Endothelial cell (in vitro differentiated cells): Measurements from ENCODE around the gene DIP2A. TPM values are rescaled to one million over a fixed set of nuclear protein-coding genes. Genes with fewer than 3 reads are reported as not detected.
A peak's percentile ranks its signal among the peaks of the same experiment; 100 is the strongest.

Experiments used
- DNase-seq: peaks from one replicate; pipeline ENCODE4 v3.0.0; 2021; ENCODE audit warnings: low spot score
- H3K27ac Mint-ChIP-seq: one replicate; pipeline ENCODE4 v1.8.0; 2021; ENCODE audit warnings: mixed read lengths, inconsistent platforms; ENCODE audit not compliant: unreplicated experiment
- H3K27me3 Mint-ChIP-seq: one replicate; pipeline ENCODE4 v1.8.0; 2021; ENCODE audit warnings: mild to moderate bottlenecking, moderate library complexity, mixed read lengths, inconsistent platforms; ENCODE audit not compliant: unreplicated experiment
- H3K36me3 Mint-ChIP-seq: one replicate; pipeline ENCODE4 v1.8.0; 2021; ENCODE audit warnings: mild to moderate bottlenecking, low read depth, mixed read lengths, inconsistent platforms; ENCODE audit not compliant: unreplicated experiment
- H3K4me1 Mint-ChIP-seq: one replicate; pipeline ENCODE4 v1.8.0; 2021; ENCODE audit warnings: mild to moderate bottlenecking, mixed read lengths, inconsistent platforms; ENCODE audit not compliant: unreplicated experiment
- H3K4me3 Mint-ChIP-seq: one replicate; pipeline ENCODE4 v1.8.0; 2021; ENCODE audit warnings: mild to moderate bottlenecking, mixed read lengths, inconsistent platforms; ENCODE audit not compliant: unreplicated experiment
- H3K9me3 Mint-ChIP-seq: one replicate; pipeline ENCODE4 v1.8.0; 2021; ENCODE audit warnings: mixed read lengths, inconsistent platforms; ENCODE audit not compliant: unreplicated experiment
- total RNA-seq: library from RNA; stranded (reverse); fragmentation: NEBNext Ultra II Directional; extraction: Animal tissue kit (Norgen Biotek cat#: 25700); gene quantifications from one replicate; pipeline ENCODE4 v1.2.1, GENCODE V29; 2021; ENCODE audit not compliant: unreplicated experiment
- TF ChIP-seq, protein P1 (sequence below): fragments of 200-600 bp; sonication (generic); IDR thresholded peaks from one replicate; pipeline ENCODE4 v1.5.0; 2021; ENCODE audit warnings: antibody characterized with exemption; ENCODE audit not compliant: unreplicated experiment

The DIP2A gene
- total RNA-seq, 1 donor from 2014 or later: 80.2 TPM

DNA sequence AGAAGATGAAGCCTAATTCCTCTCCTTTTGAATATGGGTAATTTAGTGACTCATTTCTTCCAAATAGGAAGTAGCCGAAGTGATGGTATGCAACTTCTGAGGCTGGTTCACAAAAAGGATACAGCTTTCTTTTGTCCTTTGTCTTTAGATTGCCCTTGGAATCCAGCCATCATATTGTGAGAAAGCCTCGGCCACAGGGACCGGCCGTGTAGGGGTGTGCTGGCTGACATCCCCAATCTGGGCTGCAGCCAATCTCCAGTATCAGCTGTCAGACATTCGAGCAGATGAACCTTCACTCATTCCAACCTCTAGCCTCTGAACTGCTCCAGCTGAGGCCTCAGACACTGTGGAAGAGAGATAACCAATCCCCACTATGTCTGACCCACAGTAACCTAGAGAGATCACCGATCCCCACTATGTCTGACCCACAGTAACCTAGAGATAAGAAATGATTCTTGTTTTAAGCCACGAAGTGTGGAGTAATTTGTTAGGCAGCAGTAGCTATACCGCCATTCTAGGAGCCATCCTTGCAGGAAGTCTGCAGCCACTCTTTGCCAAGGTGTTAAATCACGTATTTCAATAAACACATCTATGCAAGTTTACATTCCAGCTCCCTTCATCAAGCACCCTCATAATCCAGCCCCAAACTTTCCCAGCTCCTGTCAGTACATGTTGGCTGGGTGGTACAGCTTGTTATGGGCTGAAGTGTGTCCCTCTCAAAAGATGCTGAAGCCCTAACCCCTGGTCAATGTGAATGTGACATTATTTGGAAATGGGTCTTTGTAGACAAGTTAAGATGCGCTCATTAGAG is 2.9 kb upstream of the DIP2A start:
- peaks cover 23% of the 10 kb centered on the region for H3K4me1 Mint-ChIP-seq
- TF ChIP-seq, protein P1, sequence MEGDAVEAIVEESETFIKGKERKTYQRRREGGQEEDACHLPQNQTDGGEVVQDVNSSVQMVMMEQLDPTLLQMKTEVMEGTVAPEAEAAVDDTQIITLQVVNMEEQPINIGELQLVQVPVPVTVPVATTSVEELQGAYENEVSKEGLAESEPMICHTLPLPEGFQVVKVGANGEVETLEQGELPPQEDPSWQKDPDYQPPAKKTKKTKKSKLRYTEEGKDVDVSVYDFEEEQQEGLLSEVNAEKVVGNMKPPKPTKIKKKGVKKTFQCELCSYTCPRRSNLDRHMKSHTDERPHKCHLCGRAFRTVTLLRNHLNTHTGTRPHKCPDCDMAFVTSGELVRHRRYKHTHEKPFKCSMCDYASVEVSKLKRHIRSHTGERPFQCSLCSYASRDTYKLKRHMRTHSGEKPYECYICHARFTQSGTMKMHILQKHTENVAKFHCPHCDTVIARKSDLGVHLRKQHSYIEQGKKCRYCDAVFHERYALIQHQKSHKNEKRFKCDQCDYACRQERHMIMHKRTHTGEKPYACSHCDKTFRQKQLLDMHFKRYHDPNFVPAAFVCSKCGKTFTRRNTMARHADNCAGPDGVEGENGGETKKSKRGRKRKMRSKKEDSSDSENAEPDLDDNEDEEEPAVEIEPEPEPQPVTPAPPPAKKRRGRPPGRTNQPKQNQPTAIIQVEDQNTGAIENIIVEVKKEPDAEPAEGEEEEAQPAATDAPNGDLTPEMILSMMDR: no peak
- no peaks in the 10 kb centered on the region for H3K9me3 Mint-ChIP-seq
- H3K27me3 Mint-ChIP-seq: peaks cover 2% of the 10 kb centered on the region
- H3K4me3 Mint-ChIP-seq: peak overlapping the region; percentile 31
- H3K36me3 Mint-ChIP-seq: peaks cover 5% of the 10 kb centered on the region
- peak overlapping the region; percentile 88 for H3K27ac Mint-ChIP-seq
- DNase-seq: no peak

DNA sequence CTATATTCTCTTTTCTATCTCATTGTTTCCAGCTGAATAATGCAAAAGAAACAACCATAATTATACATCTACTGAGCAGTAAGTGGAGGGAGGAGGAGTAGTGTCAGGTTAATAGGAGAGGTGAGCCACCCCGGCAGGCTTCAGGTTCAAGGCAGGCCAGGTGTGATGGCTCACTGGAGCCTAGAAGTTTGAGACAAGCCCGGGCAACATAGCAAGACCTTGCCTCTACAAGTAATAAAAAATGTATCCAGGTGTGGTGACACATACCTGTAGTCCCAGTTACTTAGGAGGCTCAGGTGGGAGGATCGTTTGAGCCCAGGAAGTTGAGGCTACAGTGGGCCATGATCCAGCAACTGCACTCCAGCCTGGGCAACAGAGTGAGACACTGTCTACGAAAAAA is 1.9 kb upstream of the DIP2A start:
- DNase-seq: no peak
- Mint-ChIP-seq H3K27ac (no peak overlapping the region), H3K27me3 (peaks cover 2% of the 10 kb centered on the region), H3K4me1 (peaks cover 25% of the 10 kb centered on the region), H3K4me3 (peak overlapping the region; percentile 35), H3K9me3 (no peaks in the 10 kb centered on the region), H3K36me3 (peaks cover 5% of the 10 kb centered on the region)
- TF ChIP-seq, protein P1: no peak

DNA sequence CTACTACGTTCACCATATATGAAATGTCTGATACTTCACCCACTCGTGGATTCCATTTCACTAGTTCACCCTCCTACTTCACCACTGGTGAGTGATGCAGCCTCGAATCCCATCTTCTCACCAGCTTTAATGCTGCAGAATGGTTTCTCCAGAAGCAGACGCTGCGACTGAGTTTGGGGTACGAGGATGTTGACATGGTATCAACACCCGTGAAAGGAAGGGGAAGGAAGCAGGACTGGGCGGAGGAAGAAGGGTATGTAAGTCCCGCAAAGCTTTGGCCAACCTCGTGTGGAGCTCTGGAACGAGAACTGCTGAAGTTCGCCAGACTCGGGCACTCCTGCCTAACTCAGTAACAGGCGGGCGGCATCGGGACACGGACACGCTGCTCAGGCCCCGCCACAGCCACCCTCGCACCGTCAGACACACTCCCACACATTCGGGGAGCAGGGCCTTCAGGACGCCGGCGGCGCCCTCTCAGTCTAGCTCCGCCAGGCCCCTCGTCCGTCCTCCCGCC is 833 bp upstream of the DIP2A start:
- TF ChIP-seq, protein P1: no peak
- H3K4me1 Mint-ChIP-seq: peaks cover 26% of the 10 kb centered on the region

DNA sequence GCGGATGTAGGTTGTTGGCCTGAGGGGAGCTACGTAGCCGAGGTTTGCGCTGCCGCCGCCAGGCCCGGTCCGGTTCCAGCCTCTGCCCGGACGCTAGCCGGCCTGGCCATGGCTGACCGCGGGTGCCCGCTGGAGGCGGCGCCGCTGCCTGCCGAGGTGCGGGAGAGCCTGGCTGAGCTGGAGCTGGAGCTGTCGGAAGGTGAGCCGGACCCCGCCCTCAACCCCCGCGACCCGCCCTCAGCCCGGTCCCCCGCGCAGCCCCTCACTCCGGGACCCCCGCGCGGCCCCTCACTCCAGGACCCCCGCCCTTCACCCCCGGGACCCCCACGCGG is 299 bp downstream of the DIP2A start:
- no peaks in the 10 kb centered on the region for H3K9me3 Mint-ChIP-seq
- H3K4me3 Mint-ChIP-seq: peak overlapping the region; percentile 85
- TF ChIP-seq, protein P1: no peak
- peaks cover 2% of the 10 kb centered on the region for H3K27me3 Mint-ChIP-seq
- H3K4me1 Mint-ChIP-seq: peaks cover 28% of the 10 kb centered on the region
- no peak overlapping the region for H3K27ac Mint-ChIP-seq
- no peak for DNase-seq
- peaks cover 4% of the 10 kb centered on the region for H3K36me3 Mint-ChIP-seq

More for the DNA sequence above, 833 bp upstream of the DIP2A start:
- peaks cover 2% of the 10 kb centered on the region for H3K36me3 Mint-ChIP-seq
- H3K9me3 Mint-ChIP-seq: no peaks in the 10 kb centered on the region
- peak overlapping the region; percentile 92 for H3K4me3 Mint-ChIP-seq
- DNase-seq: no peak
- peak overlapping the region; percentile 81 for H3K27ac Mint-ChIP-seq
- H3K27me3 Mint-ChIP-seq: peaks cover 2% of the 10 kb centered on the region

DNA sequence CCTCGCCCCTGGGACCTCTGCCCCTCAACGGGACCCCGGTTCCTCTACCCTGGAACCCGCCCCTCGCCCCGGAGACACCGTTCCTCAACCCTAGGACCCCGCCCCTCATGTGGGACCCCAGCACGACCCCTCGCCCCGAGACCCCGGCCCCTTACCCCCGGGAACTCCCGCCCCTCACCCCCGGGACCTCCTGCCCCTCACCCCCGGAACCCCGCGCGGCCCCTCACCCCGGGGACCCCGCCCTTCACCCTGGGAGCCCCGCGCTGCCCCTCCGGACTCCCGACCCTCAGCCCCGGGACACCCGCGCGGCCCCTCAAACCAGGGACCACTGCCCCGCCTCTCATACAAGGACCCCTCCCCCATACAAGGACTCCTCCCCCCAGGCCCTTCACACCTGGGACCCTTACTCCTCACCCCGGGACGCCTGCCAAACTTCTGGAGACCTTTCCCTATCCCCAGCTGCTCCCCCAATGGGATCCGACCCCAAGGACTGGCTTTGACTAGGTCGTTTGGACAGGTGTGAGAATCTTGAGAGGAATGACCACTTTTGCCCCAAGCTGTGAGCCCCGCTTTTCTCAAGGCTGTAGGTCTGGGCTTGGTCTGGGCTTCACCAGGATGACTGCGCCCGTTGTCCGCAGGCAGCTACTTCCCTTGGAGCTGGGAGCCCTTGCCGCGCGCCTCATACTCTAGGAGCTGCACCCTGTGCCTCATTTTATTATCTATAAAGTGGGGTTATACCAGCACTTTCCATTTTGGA is 843 bp downstream of the DIP2A start:
- peak; percentile 19 for DNase-seq
- Mint-ChIP-seq H3K4me1 (peaks cover 28% of the 10 kb centered on the region), H3K4me3 (peak overlapping the region; percentile 94), H3K27me3 (peaks cover 2% of the 10 kb centered on the region), H3K36me3 (peaks cover 4% of the 10 kb centered on the region), H3K27ac (peak overlapping the region; percentile 13), H3K9me3 (no peaks in the 10 kb centered on the region)
- TF ChIP-seq, protein P1: no peak
